ENCODE measurements around the gene MYO15B.

- TF ChIP-seq EZH2 (IDR thresholded peaks at IDR 0.05; ENCODE audit: low read length, missing control alignments) (no peak), CTCF (conservative IDR thresholded peaks at IDR 0.05 in 1 of 2, IDR thresholded peaks at IDR 0.05 in 1 of 2; ENCODE audit: low read depth in 1 of 2, low read length in 2 of 2) (no peak)
Measured at GRCh38 chr17:75637551-75637950, 50.0 kb downstream of the MYO15B start.
